Esophagus muscularis mucosa (tissue), 4 donors: ENCODE results near the gene ISY1. TPM values are rescaled to one million over a fixed set of nuclear protein-coding genes. Genes with fewer than 3 reads are reported as not detected.

Experiments used
- DNase-seq: peaks from one replicate; pipeline ENCODE4 v3.0.0-alpha.2; 2017; ENCODE audit errors: extremely low spot score
- H3K27ac ChIP-seq, 4 donors: fragments of 200-600 bp; sonication (generic); replicated peaks in 1 of 4; 1 replicate in 3 of 4; 2 replicates in 1 of 4; pipeline ENCODE4 v1.5.1; 2016 to 2019; ENCODE audit warnings: mild to moderate bottlenecking in 1 of 4
- H3K27me3 ChIP-seq, 4 donors: fragments of 200-600 bp; sonication (generic); one replicate each; pipeline versions ENCODE4 v1.5.1 to v1.6.0; 2016 to 2019
- H3K36me3 ChIP-seq, 4 donors: fragments of 200-600 bp; sonication (generic); one replicate each; pipeline ENCODE4 v1.5.1; 2016 to 2019
- H3K4me1 ChIP-seq, 4 donors: fragments of 200-600 bp; sonication (generic); one replicate each; pipeline ENCODE4 v1.5.1; 2016 to 2019
- H3K4me3 ChIP-seq, 4 donors: fragments of 200-600 bp; sonication (generic); 1 replicate in 2 of 4; 2 replicates in 2 of 4; pipeline ENCODE4 v1.5.1; 2016 to 2019; ENCODE audit warnings: mild to moderate bottlenecking in 4 of 4, moderate library complexity in 1 of 4
- H3K9me3 ChIP-seq, 4 donors: fragments of 200-600 bp; sonication (generic); 1 replicate in 3 of 4; 2 replicates in 1 of 4; pipeline ENCODE4 v1.5.1; 2016 to 2019
- CTCF ChIP-seq, 3 experiments: fragments of 200-600 bp in 2 of 3; fragments of 450-650 bp in 1 of 3; sonication (generic) in 2 of 3; IDR thresholded peaks; one replicate each; pipeline ENCODE4 v1.5.1; 2017 to 2019; ENCODE audit warnings: antibody characterized with exemption in 3 of 3, mild to moderate bottlenecking in 2 of 3, moderate library complexity in 1 of 3
- EP300 ChIP-seq: sonication (generic); formaldehyde crosslinking; IDR thresholded peaks from one replicate; pipeline ENCODE4 v1.6.1; 2017; ENCODE audit warnings: antibody characterized with exemption
- POLR2A ChIP-seq: fragments of 450-650 bp; IDR thresholded peaks from one replicate; pipeline ENCODE4 v1.6.1; 2017; ENCODE audit warnings: antibody characterized with exemption, moderate library complexity, mild to moderate bottlenecking, low read depth
- POLR2AphosphoS5 ChIP-seq, 2 donors: sonication (generic); formaldehyde crosslinking; IDR thresholded peaks; one replicate each; pipeline ENCODE4 v1.6.1; 2017; ENCODE audit warnings: antibody characterized with exemption in 2 of 2
- WGBS: methylation state at CpG from one replicate; pipeline ENCODE4 v1.1.5; 2018; 5-methylcytosine and 5-hydroxymethylcytosine counted together
- intact Hi-C: fragments of 100-400 bp; cut with DNase I; formaldehyde crosslinking; loops from one replicate; pipeline ENCODE4 v1.15.1; 2023
- total RNA-seq, 4 donors: library from RNA; depleted of rRNA; stranded (reverse); fragments of >200 nt; gene quantifications; one replicate each; pipeline versions ENCODE4 v1.1.0 to v1.2.1, GENCODE V29; 2016

Gene ISY1
- total RNA-seq, 4 donors from 2014 or later = 15.4 to 26.7 (median 18.4) TPM

GRCh38 chr3:129126726-129127280, 34.1 kb downstream of the ISY1 start:
- H3K4me3 ChIP-seq = no peak overlapping the region
- TF ChIP-seq EP300 (no peak), POLR2AphosphoS5 (IDR thresholded peaks at IDR 0.05) (no peak), CTCF (IDR thresholded peaks at IDR 0.05) (no peak), POLR2A (no peak)
- H3K27ac ChIP-seq = peak overlapping the region in 1 of 4 donors; percentile 27
- H3K4me1 ChIP-seq = peaks cover 0 to 6% (median 2%) of the 10 kb centered on the region in 4 donors
- no peaks in the 10 kb centered on the region for H3K27me3 ChIP-seq
- peaks cover 31 to 52% (median 51%) of the 10 kb centered on the region in 4 donors for H3K36me3 ChIP-seq
- intact Hi-C loops = no loop called here
- 84% methylated on average over 6 of the region's 9 CpGs for WGBS
- no peaks in the 10 kb centered on the region for H3K9me3 ChIP-seq
- no peak for DNase-seq

- Histone ChIP-seq H3K27ac (peak overlapping the region; percentile 88 to 98 (median 94)), H3K9me3 (no peaks in the 10 kb centered on the region), H3K36me3 (peaks cover 0 to 19% (median 18%) of the 10 kb centered on the region in 4 donors), H3K27me3 (no peaks in the 10 kb centered on the region), H3K4me1 (peaks cover 16 to 25% (median 22%) of the 10 kb centered on the region in 4 donors), H3K4me3 (no peak overlapping the region)
- no peak for DNase-seq
- intact Hi-C loops = no loop called here
- no peak for TF ChIP-seq POLR2AphosphoS5 (IDR thresholded peaks at IDR 0.05)
- no peak for TF ChIP-seq EP300
- TF ChIP-seq POLR2A = no peak
- TF ChIP-seq CTCF (IDR thresholded peaks at IDR 0.05) = no peak
- 66% methylated on average over 5 of the region's 5 CpGs for WGBS
These were observed 37.4 kb downstream of the ISY1 start for GRCh38 chr3:129123314-129124060.

- no peak for DNase-seq
- peaks cover 16 to 30% (median 24%) of the 10 kb centered on the region in 4 donors for H3K4me1 ChIP-seq
- intact Hi-C loops = no loop called here
These were observed 38.4 kb downstream of the ISY1 start for GRCh38 chr3:129122412-129123011.

GRCh38 chr3:129121792-129122411, 39.0 kb downstream of the ISY1 start, which contains the start of gene RAB43:
RAB43 (minus strand) TSS chr3:129121804; CDS start chr3:129121489, 315 bp downstream.
- intact Hi-C loops = no loop called here
- Histone ChIP-seq H3K4me3 (peak within 1 kb of the TSS; percentile 72 to 97 (median 88)), H3K36me3 (peaks cover 0 to 12% (median 5%) of the 10 kb centered on the region in 4 donors), H3K27me3 (no peaks in the 10 kb centered on the region), H3K4me1 (peaks cover 16 to 31% (median 24%) of the 10 kb centered on the region in 4 donors), H3K9me3 (no peaks in the 10 kb centered on the region), H3K27ac (peak within 1 kb of the TSS; percentile 88 to 98 (median 94))
- TF ChIP-seq CTCF (IDR thresholded peaks at IDR 0.05) = no peak
- no peak for TF ChIP-seq POLR2A
- no peak for TF ChIP-seq EP300
- no peak for TF ChIP-seq POLR2AphosphoS5 (IDR thresholded peaks at IDR 0.05)
- WGBS = 9% methylated on average over 31 of the region's 60 CpGs
- peak; percentile 97 for DNase-seq

More at GRCh38 chr3:129122412-129123011, 38.4 kb downstream of the ISY1 start:
- H3K9me3 ChIP-seq = no peaks in the 10 kb centered on the region
- H3K27me3 ChIP-seq = no peaks in the 10 kb centered on the region
- H3K27ac ChIP-seq = peak overlapping the region; percentile 88 to 98 (median 94)
- H3K4me3 ChIP-seq = peak overlapping the region; percentile 72 to 97 (median 88)
- 47% methylated on average over 10 of the region's 18 CpGs for WGBS
- H3K36me3 ChIP-seq = peaks cover 0 to 17% (median 11%) of the 10 kb centered on the region in 4 donors
- TF ChIP-seq POLR2AphosphoS5 (IDR thresholded peaks at IDR 0.05) (no peak), EP300 (no peak), POLR2A (no peak), CTCF (IDR thresholded peaks at IDR 0.05) (no peak)
